ENCODE data around the gene BMPR1B.

The BMPR1B gene

GRCh38 chr4:94757192-94758140 is at the start of gene BMPR1B:
Gene BMPR1B, plus strand, starts transcription at chr4:94757955. Its CDS starts 346,470 bp downstream, at chr4:95104425.
- DNase-seq, result peak in 24 of 51 donors; percentile 1 to 38 (median 9)

- DNase-seq, result no peak
These were observed 46.1 kb upstream of the BMPR1B start for GRCh38 chr4:94711635-94712034.

GRCh38 chr4:94714365-94715160 is 43.2 kb upstream of the BMPR1B start:
- DNase-seq, result no peak

GRCh38 chr4:94715726-94716125 is 42.0 kb upstream of the BMPR1B start:
- no peak for DNase-seq

- no peak for DNase-seq
These were observed 36.4 kb upstream of the BMPR1B start for GRCh38 chr4:94721310-94721709.

GRCh38 chr4:94722270-94722669 is 35.5 kb upstream of the BMPR1B start:
- DNase-seq, result no peak

GRCh38 chr4:94722748-94723147 is 35.0 kb upstream of the BMPR1B start:
- DNase-seq, result no peak

- DNase-seq, result no peak
These were observed 33.6 kb upstream of the BMPR1B start for GRCh38 chr4:94724016-94724790.

GRCh38 chr4:94726524-94727123 is 31.1 kb upstream of the BMPR1B start:
- no peak for DNase-seq

GRCh38 chr4:94728056-94728766 is 29.5 kb upstream of the BMPR1B start:
- no peak for DNase-seq

GRCh38 chr4:94732358-94732698 is 25.4 kb upstream of the BMPR1B start:
- DNase-seq, result no peak

- no peak for DNase-seq
These were observed 18.0 kb upstream of the BMPR1B start for GRCh38 chr4:94739741-94740140.

- DNase-seq, result no peak
These were observed 16.5 kb upstream of the BMPR1B start for GRCh38 chr4:94741304-94741703.

GRCh38 chr4:94743838-94744237 is 13.9 kb upstream of the BMPR1B start:
- no peak for DNase-seq

GRCh38 chr4:94744850-94745249 is 12.9 kb upstream of the BMPR1B start:
- no peak for DNase-seq

GRCh38 chr4:94746746-94747145 is 11.0 kb upstream of the BMPR1B start:
- DNase-seq, result no peak

- DNase-seq, result peak in 35 of 51 donors; percentile 1 to 57 (median 18)
These were observed 465 bp downstream of the BMPR1B start for GRCh38 chr4:94758141-94758699.

- DNase-seq, result peak in 13 of 51 donors; percentile 1 to 40 (median 11)
These were observed 1.1 kb downstream of the BMPR1B start for GRCh38 chr4:94758700-94759399.

GRCh38 chr4:94759767-94760211 is 2.0 kb downstream of the BMPR1B start:
- DNase-seq, result no peak
